Right ventricle myocardium inferior (tissue), 1 donor: ENCODE results near the gene KIAA1217. TPM values are rescaled to one million over a fixed set of nuclear protein-coding genes. Genes with fewer than 3 reads are reported as not detected.
A peak's percentile ranks its signal among the peaks of the same experiment; 100 is the strongest.

Source experiments
- ATAC-seq: fragments of 200-7000 bp; cut with Tn5 transposase; one replicate; pipeline ENCODE4 v1.9.1; 2020; ENCODE audit warnings: mild to moderate bottlenecking, moderate library complexity
- DNase-seq: peaks from one replicate; pipeline ENCODE4 v3.0.0; 2021; ENCODE audit errors: missing footprints
- intact Hi-C: fragments of 100-400 bp; cut with DNase I; formaldehyde crosslinking; loops from one replicate; pipeline ENCODE4 v1.11.0; 2022
- total RNA-seq: library from RNA; stranded (reverse); fragmentation: NEBNext Ultra II Directional; extraction: Animal tissue kit (Norgen Biotek cat#: 25700); gene quantifications from one replicate; pipeline ENCODE4 v1.2.1, GENCODE V29; 2021
- donor health status: DM: no; HTN: yes; CAD: no; lungs with severe emphysema.

Gene KIAA1217
- total RNA-seq, 1 donor from 2014 or later, result 45.0 TPM

GRCh38 chr10:24457661-24458318, 248.9 kb downstream of the KIAA1217 start:
- intact Hi-C loops, result no loop called here
- DNase-seq (no peak), ATAC-seq (no peak)

GRCh38 chr10:24459836-24460235, 250.9 kb downstream of the KIAA1217 start:
- intact Hi-C loops, result no loop called here
- ATAC-seq (no peak), DNase-seq (no peak)

- ATAC-seq (peak; percentile 58), DNase-seq (no peak)
- intact Hi-C loops, result no loop called here
These were observed 253.4 kb downstream of the KIAA1217 start for GRCh38 chr10:24462291-24462813.

- ATAC-seq (peak; percentile 23), DNase-seq (no peak)
- intact Hi-C loops, result no loop called here
These were observed 254.1 kb downstream of the KIAA1217 start for GRCh38 chr10:24462889-24463552.

DNA sequence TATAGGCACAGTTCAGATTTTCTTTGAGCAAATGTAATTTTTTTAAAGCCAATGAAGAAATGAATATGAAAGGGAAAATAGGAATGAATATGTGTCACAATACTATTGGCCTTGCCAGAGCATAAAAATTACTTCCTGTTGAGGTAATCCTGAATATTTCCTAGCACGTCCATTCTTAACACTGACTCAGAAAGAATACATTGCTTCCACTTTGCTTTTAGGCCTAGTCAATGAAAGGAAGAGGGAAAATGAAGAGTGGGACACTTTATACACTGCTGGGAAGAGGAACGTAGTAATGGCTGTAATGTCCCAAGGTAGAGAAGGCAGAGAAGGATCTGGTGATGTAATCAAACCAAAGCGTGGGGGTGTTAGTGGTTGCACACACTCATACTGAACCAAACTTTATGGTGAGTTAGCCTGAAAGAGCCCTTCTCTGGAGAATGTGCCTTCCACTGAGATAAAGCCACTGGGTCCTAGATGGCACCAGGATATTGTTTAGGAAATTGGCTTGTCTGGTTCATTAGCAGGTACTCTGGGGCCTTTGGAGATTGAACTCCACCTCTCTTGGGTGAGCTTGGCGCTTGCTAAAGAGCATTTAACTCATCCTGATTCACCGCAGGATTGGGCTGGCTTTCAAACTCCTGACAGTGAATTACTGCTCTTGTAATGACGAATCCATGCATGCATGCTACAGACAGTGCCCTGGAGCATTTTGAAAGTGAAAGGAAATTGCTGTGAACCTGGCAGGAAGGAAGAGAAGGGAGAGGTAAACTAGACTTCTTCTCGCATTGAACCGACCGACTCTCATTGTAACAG, 254.9 kb downstream of the KIAA1217 start:
- no peak for DNase-seq
- intact Hi-C loops, result no loop called here
- peak; percentile 53 for ATAC-seq

- intact Hi-C loops, result no loop called here
- DNase-seq (no peak), ATAC-seq (no peak)
These were observed 256.4 kb downstream of the KIAA1217 start for GRCh38 chr10:24465124-24465874.

DNA sequence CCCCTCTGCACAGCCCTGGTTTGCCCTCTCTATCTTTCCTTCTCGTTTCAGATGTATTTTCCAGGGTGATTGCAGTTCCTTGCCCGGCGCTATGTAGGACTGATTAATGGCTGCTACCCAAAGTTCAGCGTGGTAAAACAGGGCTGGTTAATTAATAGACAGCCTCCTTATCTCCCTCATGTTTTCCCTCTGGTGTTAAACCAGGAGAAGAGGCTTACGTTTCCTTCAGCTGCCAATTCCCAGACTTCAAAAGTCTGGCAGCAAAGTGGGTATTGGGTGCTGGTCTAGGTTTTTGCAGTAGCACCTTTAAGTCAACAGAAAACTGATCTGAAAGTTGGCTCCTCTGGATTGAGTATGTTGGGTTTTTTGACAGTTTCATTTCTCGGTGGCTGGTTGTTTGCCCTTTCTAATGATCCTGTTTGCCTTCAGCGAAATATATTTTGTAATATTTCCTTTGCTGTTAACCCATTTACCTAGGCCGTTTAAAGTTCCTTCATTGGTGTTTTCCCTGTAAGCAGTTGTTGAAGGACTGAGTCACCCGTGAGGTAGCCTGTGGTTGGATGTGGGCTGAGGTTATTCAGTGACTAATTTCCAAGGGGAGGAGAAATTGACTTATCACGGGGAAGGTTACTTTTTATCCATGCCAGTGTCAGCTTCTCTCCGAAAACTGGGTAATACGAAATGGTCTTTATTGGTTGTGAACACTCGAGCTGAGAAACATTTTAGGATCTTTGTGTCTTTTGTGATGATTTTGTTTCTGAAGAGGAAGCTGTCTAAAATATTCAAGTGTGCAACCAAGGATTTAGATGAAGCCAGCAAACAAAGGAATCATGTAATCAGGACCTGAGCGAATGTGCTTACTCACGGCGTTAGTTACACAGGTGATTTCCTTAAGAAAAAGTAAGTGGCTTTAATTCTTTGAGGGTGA, 257.2 kb downstream of the KIAA1217 start:
- DNase-seq (no peak), ATAC-seq (no peak)
- intact Hi-C loops, result no loop called here

DNA sequence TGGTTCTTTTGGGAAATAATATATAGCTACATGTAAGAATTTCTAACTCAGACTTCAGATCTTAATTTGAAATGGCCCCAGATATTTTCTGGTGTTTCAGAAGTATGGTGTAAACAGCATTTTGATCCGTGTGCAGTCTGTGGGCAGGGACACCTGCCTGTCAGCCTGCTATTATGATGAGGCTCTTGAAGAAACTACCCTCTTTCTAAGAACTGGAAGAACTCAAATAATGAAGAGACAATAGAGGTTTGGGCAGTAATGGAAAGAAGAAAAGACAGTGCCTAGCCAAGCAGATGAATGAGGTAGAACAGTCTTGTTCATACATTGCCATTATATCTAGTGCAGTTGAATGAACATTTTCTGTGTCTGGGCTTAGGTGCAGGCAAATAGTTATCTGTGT, 258.2 kb downstream of the KIAA1217 start:
- DNase-seq (no peak), ATAC-seq (no peak)
- intact Hi-C loops, result no loop called here

GRCh38 chr10:24467605-24468004, 258.7 kb downstream of the KIAA1217 start:
- no peak for DNase-seq
- intact Hi-C loops, result no loop called here
- no peak for ATAC-seq

- DNase-seq (no peak), ATAC-seq (no peak)
- intact Hi-C loops, result no loop called here
These were observed 259.4 kb downstream of the KIAA1217 start for GRCh38 chr10:24468281-24468751.

DNA sequence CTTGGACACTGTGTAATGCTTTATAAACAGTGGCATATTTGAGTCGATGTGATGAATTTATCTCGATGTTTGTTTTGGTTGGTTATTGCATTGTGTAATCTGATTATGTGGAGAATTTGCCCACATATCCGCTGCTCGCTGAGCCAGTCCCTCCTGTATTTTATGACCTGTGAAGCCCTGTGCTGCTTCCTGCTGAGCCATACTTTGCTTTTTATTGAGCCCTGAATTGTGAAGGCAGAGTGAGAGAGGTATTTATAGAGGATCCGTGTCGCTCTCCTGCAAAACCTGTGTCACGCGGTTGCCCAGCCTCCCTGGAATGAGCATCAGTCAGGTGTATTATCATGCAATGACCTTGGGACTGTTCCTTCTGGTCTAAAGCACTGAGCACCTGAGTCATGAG, 261.1 kb downstream of the KIAA1217 start:
- ATAC-seq (no peak), DNase-seq (no peak)
- intact Hi-C loops, result no loop called here

GRCh38 chr10:24475598-24475997, 266.7 kb downstream of the KIAA1217 start:
- no peak for DNase-seq
- intact Hi-C loops, result no loop called here
- no peak for ATAC-seq

DNA sequence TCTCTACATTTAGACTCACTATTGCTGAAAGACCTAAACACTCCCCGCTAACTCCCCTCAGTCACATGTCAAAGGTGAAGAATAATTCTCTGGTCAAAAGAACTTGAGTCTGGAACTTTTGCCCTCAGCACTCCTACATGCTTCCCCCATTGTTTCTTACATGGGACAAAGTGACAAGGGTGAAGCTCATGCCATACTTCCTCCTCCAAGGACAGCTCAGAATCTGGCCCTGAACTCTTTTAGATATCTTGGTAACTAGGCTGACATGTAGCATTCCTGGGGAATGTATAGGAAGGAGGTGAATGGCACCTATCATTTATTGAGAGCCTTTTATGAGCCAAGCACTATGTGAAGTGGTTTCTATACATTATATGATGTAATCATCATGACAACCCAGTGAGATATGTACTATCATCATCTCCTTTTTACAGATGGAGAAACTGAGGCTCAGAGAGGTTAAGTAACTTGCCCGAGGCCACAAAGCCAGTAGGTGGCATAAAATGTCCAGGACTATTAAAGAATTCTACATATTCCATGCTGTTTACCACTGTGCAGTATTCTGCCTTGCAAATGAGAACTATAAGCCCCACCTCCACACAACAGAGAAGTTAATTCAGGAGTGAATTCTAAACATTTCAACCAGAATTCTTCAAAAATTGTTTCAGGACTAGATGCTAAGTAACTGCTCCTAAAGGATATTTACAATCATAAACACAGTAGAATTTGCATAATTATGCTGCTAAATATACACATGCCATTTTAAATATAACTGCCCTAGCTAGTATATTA, 268.2 kb downstream of the KIAA1217 start:
- DNase-seq (no peak), ATAC-seq (no peak)
- intact Hi-C loops, result no loop called here

DNA sequence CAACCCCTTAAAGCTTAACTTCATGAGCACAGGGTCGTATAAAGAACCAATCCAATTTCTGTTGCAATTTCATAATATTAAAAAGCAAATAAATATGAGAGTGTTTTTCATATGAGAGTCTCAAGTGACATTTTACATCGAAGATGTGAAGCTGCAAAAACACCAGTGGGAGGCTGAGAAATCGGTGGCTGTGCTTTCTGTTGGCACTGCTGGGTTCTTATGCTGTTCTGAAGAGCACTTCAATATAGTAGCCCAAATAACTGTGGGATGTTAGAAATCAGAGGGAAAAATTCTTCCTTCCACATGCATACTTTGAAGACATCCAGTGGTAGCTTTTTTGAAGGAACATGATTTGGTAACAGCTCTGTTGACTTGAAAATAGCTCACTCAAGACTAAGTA, 269.0 kb downstream of the KIAA1217 start:
- intact Hi-C loops, result no loop called here
- ATAC-seq (no peak), DNase-seq (no peak)

DNA sequence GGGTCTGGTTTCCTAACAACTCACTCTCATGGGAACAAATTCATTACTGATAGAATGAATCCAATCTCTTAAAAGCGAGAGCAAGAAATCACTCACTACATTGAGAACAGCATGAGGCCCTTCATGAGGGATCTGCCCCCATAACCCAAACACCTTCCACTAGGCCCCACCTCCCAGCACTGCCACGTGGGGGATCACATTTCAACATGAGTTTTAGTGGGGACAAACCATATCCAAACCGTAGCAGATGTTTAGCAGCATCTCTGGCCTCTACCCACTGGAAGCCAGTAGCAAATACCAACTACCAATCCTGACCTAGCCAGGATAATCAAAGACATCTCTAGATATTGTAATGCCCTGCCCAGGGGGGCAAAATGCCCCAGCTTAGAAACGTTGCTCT, 270.9 kb downstream of the KIAA1217 start:
- no peak for ATAC-seq
- no peak for DNase-seq
- intact Hi-C loops, result no loop called here

- intact Hi-C loops, result no loop called here
- no peak for DNase-seq
- ATAC-seq, result no peak
These were observed 271.5 kb downstream of the KIAA1217 start for GRCh38 chr10:24480447-24480846.

DNA sequence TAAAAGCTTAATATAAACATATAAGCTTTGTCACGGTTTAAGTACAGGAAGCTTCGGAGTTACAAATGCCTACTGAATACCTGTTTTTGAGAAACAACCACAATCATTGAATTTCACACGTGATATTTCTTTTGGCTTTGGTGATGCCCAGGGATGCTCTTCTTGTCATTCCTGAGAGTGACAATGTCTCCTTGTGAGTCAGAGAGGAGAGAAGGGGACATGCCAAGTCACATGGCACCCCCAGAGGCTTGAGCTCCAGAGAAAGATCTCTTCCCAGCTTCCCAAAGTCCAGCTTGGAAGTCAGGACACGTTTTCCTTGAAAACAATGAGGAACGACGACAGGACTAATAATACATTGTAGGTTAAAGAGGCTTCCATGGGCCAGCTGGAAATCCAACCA, 272.3 kb downstream of the KIAA1217 start:
- intact Hi-C loops, result no loop called here
- DNase-seq, result no peak
- no peak for ATAC-seq
